ENCODE measurements around the gene NEK10. TPM values are rescaled to one million over a fixed set of nuclear protein-coding genes. Genes with fewer than 3 reads are reported as not detected.

Gene NEK10
- total and polyA plus RNA-seq, 2 donors (not counting 3 experiments of a cell fraction or from before 2014, with no cell fraction given) = 0.32 to 5.0 TPM

- Histone ChIP-seq H3K79me2 (ENCODE audit: control insufficient read depth, insufficient read depth, low read length) (no peaks in the 10 kb centered on the region), H2AFZ (ENCODE audit: low read depth, low read length) (no peak overlapping the region), H3K4me1 (ENCODE audit: control insufficient read depth, extremely low read depth, insufficient read depth, low read length) (peaks cover 4% of the 10 kb centered on the region), H3K36me3 (ENCODE audit: control insufficient read depth in 2 of 2, extremely low read depth in 1 of 2, insufficient read depth in 2 of 2, low read length in 2 of 2) (no peaks in the 10 kb centered on the region), H3K27me3 (ENCODE audit: control insufficient read depth in 2 of 2, insufficient read depth in 2 of 2, low read length in 2 of 2) (no peaks in the 10 kb centered on the region), H3K27ac (ENCODE audit: insufficient read depth, low read depth, low read length) (no peak overlapping the region), H3K4me3 (replicated peaks in 1 of 3; ENCODE audit: insufficient read depth in 1 of 3, low read depth in 1 of 3, low read length in 3 of 3) (no peak overlapping the region), H4K20me1 (replicated peaks; ENCODE audit: control insufficient read depth, extremely low read depth, insufficient read depth, low read length) (no peaks in the 10 kb centered on the region), H3K9me1 (replicated peaks; ENCODE audit: control insufficient read depth, extremely low read depth, insufficient read depth, low read length) (no peaks in the 10 kb centered on the region), H3K4me2 (ENCODE audit: insufficient read depth, low read length) (no peak overlapping the region), H3K9ac (replicated peaks; ENCODE audit: extremely low read depth, insufficient read depth, low read length) (no peak overlapping the region), H3K9me3 (replicated peaks; ENCODE audit: control insufficient read depth, insufficient read depth, low read length) (no peaks in the 10 kb centered on the region)
- dilution Hi-C loops (cut with MboI; ENCODE audit: extremely low pct_ligation_motif_present, low sequenced_read_pairs) (no loop called here), intact Hi-C loops (cut with micrococcal nuclease) (no loop called here)
- no peak for FAIRE-seq
- no peak for TF ChIP-seq POLR2AphosphoS5 (IDR thresholded peaks at IDR 0.05; ENCODE audit: insufficient read depth, low read depth, low read length)
- no peak for TF ChIP-seq POLR2A (IDR thresholded peaks at IDR 0.05; ENCODE audit: low read depth, low read length)
- BruUV-seq (replicated peaks) = no TSS peak
- CTCF ChIA-PET = no interaction called here
- POLR2A ChIA-PET = no interaction called here
- no peak for DNase-seq (ENCODE audit: low read depth, low spot score)
These were observed 145.0 kb downstream of the NEK10 start for GRCh38 chr3:27224197-27224596.

GRCh38 chr3:27221264-27221932, 147.8 kb downstream of the NEK10 start:
- CTCF ChIA-PET = no interaction called here
- no peak for FAIRE-seq
- no TSS peak for BruUV-seq (replicated peaks)

More at GRCh38 chr3:27221264-27221932, 147.8 kb downstream of the NEK10 start:
- H3K9me1 ChIP-seq (replicated peaks; ENCODE audit: control insufficient read depth, extremely low read depth, insufficient read depth, low read length) = no peaks in the 10 kb centered on the region
- no peaks in the 10 kb centered on the region for H3K27me3 ChIP-seq (ENCODE audit: control insufficient read depth in 2 of 2, insufficient read depth in 2 of 2, low read length in 2 of 2)
- dilution Hi-C loops (cut with MboI; ENCODE audit: extremely low pct_ligation_motif_present, low sequenced_read_pairs) (no loop called here), intact Hi-C loops (cut with micrococcal nuclease) (no loop called here)
- no peaks in the 10 kb centered on the region for H4K20me1 ChIP-seq (replicated peaks; ENCODE audit: control insufficient read depth, extremely low read depth, insufficient read depth, low read length)
- no peak for DNase-seq (ENCODE audit: low read depth, low spot score)
- H3K9me3 ChIP-seq (replicated peaks; ENCODE audit: control insufficient read depth, insufficient read depth, low read length) = no peaks in the 10 kb centered on the region
- H3K4me1 ChIP-seq (ENCODE audit: control insufficient read depth, extremely low read depth, insufficient read depth, low read length) = peaks cover 4% of the 10 kb centered on the region
- H2AFZ ChIP-seq (ENCODE audit: low read depth, low read length) = no peak overlapping the region
- TF ChIP-seq JUN (IDR thresholded peaks at IDR 0.05; ENCODE audit: borderline replicate concordance, insufficient read depth, insufficient read length, low read depth) (no peak), EZH2 (IDR thresholded peaks at IDR 0.05; ENCODE audit: borderline replicate concordance, low read depth, low read length, severe bottlenecking) (no peak), POLR2AphosphoS5 (IDR thresholded peaks at IDR 0.05; ENCODE audit: insufficient read depth, low read depth, low read length) (no peak), FOS (IDR thresholded peaks at IDR 0.05; ENCODE audit: borderline replicate concordance, insufficient read depth, low read length) (no peak), MAX (IDR thresholded peaks at IDR 0.05; ENCODE audit: insufficient read depth, insufficient read length) (no peak), GATA2 (IDR thresholded peaks at IDR 0.05; ENCODE audit: insufficient read depth, insufficient read length, low read depth, low read length) (no peak), POLR2A (IDR thresholded peaks at IDR 0.05; ENCODE audit: low read depth, low read length) (no peak), MYC (IDR thresholded peaks at IDR 0.05; ENCODE audit: low read depth, low read length) (no peak)
- TF ChIP-seq, protein P1, sequence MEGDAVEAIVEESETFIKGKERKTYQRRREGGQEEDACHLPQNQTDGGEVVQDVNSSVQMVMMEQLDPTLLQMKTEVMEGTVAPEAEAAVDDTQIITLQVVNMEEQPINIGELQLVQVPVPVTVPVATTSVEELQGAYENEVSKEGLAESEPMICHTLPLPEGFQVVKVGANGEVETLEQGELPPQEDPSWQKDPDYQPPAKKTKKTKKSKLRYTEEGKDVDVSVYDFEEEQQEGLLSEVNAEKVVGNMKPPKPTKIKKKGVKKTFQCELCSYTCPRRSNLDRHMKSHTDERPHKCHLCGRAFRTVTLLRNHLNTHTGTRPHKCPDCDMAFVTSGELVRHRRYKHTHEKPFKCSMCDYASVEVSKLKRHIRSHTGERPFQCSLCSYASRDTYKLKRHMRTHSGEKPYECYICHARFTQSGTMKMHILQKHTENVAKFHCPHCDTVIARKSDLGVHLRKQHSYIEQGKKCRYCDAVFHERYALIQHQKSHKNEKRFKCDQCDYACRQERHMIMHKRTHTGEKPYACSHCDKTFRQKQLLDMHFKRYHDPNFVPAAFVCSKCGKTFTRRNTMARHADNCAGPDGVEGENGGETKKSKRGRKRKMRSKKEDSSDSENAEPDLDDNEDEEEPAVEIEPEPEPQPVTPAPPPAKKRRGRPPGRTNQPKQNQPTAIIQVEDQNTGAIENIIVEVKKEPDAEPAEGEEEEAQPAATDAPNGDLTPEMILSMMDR (IDR thresholded peaks at IDR 0.05; ENCODE audit: extremely low read depth in 1 of 2, insufficient read depth in 1 of 2, low read depth in 1 of 2, low read length in 2 of 2) = no peak
- no peak overlapping the region for H3K9ac ChIP-seq (replicated peaks; ENCODE audit: extremely low read depth, insufficient read depth, low read length)
- no peaks in the 10 kb centered on the region for H3K36me3 ChIP-seq (ENCODE audit: control insufficient read depth in 2 of 2, extremely low read depth in 1 of 2, insufficient read depth in 2 of 2, low read length in 2 of 2)
- H3K4me3 ChIP-seq (replicated peaks in 1 of 3; ENCODE audit: insufficient read depth in 1 of 3, low read depth in 1 of 3, low read length in 3 of 3) = no peak overlapping the region
- no peak overlapping the region for H3K27ac ChIP-seq (ENCODE audit: insufficient read depth, low read depth, low read length)
- no peaks in the 10 kb centered on the region for H3K79me2 ChIP-seq (ENCODE audit: control insufficient read depth, insufficient read depth, low read length)
- no peak overlapping the region for H3K4me2 ChIP-seq (ENCODE audit: insufficient read depth, low read length)
- POLR2A ChIA-PET = no interaction called here
